GM18511 (cell line): ENCODE measurements around the gene CFAP45.

Experiments
- ATAC-seq: cut with Tn5 transposase; IDR thresholded peaks from one replicate; pipeline ENCODE4 v1.9.1; 2021; ENCODE audit warnings: mild to moderate bottlenecking, moderate library complexity; ENCODE audit not compliant: unreplicated experiment

The CFAP45 gene

DNA sequence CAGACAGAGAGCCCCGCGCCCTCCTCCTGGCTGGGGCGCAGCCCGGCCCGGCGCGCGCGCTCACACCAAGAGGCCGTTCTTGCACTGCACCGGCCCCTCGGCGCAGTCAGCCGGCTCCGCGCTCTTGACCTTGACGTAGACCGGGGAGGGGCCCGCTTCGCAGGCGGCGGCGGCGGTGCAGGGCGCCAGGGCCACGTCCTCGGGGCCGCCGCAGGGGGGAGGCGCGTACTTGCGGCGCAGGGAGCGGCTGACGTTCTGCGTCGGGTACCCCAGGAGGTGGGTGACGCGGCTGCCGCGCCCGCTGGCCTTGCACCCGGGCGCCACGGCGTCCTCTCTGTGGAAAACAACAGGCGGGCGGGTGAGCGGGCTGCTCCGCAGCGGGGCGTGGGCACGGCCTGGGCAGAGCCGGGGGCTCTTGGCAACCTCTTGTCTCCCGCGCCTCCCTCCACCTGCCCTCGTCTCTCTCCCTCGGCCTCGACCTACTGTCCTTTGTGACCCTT is 45.2 kb downstream of the CFAP45 start:
- ATAC-seq: peak; percentile 92

GRCh38 chr1:159854116-159854692 is 45.8 kb downstream of the CFAP45 start:
- peak; percentile 21 for ATAC-seq

GRCh38 chr1:159853417-159854115 is 46.4 kb downstream of the CFAP45 start:
- ATAC-seq: no peak

GRCh38 chr1:159851407-159851806 is 48.6 kb downstream of the CFAP45 start:
- ATAC-seq: no peak

DNA sequence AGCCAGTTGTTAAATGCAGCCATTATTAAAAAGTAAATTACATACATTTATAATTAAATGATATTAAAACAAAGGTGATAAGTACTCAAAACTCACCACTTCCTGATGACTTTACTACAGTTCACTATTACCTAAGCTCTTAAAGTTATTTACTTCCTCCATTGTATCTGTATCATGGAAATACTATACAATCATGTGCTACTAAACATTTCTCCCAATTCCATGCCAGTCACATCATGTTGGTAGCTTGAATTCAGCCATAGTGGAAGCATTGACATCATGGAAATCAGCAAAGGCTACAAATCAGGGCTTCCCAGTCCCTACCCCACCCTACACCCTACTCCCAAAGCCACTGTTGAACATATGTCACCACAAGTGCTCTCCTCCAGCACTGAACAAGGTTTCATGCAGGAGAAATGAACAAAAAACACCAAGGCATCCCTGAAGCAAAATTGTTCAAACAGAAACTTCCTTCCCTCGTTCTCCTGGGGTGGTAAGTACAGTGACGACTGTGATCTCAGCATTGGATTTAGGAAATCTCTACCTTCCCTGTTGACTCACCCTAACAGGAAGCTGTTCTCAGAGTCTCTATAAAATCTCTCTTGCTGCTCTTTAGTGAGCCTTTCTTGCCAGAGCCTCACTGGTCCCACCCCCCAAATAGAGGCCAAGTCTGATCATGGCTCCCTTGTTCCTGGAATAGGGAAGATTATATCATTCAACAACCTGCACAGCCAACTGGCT is 50.2 kb downstream of the CFAP45 start:
- no peak for ATAC-seq

DNA sequence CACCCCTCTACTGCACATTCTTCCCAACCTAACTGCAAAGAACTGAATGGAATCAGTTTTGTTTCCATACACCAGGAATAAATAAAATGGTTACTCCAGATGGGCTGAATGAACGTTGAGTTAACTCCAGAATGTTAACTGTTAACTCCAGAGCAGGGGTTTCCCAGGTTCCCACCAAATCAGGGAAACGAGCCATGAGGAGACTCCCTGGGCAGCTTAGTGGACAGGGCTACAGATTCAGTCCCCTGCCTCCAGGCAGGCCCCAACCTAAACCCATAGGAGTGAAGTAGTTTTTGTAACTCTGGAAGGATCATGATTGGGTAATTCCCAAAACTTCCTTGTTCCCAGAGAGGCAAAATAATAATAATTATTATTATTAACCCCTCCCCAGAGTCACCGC is 51.6 kb downstream of the CFAP45 start:
- ATAC-seq: no peak

DNA sequence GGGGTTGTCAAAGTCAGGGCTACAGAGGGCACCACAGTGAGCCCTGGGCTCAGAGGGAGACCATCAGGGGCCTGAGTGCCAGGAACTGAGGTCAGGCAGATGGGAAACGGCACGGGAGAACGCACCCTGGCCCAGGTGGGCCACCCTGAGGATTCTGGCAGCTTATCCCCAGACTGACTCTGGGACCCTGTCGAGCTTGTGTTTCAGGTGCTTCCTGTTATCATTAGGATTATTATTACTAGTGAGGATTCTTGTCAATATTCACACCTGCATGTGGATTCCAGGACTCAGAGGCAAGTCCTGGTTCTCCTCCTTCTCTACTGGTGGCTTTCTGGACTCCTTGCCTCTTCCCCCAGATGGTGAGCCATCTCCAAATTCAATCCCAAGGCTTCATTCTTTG is 52.7 kb downstream of the CFAP45 start:
- ATAC-seq: no peak

DNA sequence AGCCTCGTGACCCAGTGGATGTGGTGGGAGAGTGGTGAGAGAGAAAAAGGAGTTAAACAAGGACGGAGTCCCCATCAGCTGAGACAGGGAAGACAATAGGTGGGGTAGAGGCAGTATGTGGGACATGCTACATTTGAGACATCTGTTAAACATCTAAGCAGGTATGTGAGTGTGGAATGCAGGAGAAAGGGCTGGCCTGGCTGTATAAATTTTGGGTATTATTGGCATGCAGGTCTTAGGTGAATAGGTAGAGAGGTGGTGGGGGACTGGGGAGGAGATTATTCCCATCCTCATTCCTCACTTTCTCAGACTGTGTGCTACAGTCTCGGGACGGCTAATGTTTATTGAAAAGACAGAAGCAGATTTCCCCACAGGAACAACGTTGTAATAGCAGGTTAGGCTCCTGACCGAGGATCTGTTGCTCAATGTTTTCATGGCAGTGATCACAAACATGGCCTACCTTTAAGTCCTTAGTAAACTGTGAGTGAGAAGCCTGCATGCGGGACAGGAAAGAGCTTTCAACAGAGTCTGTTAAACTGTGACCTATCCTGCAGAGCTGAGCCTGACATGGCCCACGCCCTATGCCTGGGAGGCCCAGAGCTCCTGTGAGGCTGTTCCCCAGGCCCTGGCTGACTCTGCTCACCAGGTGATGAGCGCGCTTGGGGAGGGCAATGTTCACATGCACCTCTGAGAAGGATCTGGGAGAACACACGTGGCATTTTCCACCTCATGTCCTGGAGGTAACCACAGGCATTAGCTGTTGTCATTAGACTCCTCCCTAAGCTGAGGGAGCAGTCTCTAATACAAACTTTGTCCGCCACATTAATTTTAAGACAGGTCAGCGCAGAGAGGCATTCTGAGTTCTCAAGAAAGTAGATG is 54.0 kb downstream of the CFAP45 start:
- ATAC-seq: no peak

- no peak for ATAC-seq
Observed at GRCh38 chr1:159843459-159843858, 56.5 kb downstream of the CFAP45 start.

DNA sequence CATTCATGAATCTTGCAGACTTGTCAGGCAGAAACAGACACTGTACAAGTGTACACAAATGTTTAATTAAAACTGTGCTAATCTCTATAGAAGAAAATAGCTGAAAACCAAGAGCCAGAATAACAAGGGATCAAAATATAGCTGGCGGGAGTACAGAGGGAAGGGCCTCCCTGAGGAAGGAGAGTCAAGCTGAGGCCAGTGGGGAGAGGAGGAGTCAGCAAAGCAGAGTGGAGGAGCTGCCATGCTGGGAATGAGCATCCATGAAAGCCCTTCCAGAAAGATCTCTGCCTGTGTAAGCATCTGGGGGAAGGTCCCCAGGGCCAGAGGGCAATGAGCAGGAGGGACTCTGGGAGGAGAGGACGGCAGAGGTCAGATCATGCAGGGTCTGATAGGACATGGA is 58.2 kb downstream of the CFAP45 start:
- ATAC-seq: no peak

GRCh38 chr1:159839116-159839849 is 60.7 kb downstream of the CFAP45 start:
- ATAC-seq: peak; percentile 83

- ATAC-seq: peak; percentile 78
Observed at GRCh38 chr1:159838715-159839114, 61.2 kb downstream of the CFAP45 start.

DNA sequence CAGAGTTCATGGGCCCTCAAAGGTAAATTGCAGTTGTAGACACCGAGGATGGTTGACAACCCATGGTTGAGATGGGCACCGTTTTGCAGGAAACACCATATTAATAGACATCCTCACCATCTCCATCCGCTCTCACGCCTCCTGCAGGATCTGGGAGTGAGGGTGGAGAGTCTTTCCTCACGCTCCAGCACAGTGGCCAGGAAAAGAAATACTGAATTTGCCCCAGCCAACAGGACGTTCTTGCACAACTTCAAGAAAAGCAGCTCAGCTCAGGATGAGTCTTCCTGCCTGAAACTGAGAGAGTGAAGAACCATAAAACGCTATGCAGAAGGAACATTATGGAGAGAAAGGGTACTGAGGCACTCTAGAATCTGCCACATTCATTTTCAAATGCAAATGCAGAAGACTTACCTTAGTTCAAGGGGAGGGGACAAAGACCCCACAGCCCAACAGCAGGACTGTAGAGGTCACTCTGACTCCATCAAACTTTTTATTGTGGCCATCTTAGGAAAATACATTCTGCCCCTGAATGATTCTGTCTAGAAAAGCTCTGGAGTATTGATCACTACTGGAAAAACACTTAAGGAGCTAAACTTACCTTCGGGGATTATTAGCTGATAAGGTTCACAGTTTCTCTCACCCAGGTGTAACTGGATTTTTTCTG is 64.0 kb downstream of the CFAP45 start:
- ATAC-seq: no peak

DNA sequence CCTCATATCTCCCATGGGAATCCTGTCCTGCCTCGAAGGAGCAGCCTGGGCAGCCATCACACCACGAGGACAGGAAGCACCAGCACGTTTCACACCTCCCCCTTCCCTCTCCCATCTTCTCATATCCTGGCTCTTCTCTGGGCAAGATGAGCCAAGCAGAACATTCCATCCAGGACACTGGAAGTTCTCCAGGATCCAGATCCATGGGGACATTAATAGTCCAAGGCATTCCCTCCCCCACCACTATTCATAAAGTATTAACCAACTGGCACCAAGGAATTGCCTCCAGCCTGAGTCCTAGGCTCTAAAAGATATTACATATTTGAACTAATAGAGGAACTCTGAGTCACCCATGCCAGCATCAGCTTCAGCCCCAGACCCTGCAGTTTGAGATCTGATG is 64.6 kb downstream of the CFAP45 start:
- no peak for ATAC-seq

GRCh38 chr1:159832309-159832708 is 67.7 kb downstream of the CFAP45 start:
- ATAC-seq: no peak

DNA sequence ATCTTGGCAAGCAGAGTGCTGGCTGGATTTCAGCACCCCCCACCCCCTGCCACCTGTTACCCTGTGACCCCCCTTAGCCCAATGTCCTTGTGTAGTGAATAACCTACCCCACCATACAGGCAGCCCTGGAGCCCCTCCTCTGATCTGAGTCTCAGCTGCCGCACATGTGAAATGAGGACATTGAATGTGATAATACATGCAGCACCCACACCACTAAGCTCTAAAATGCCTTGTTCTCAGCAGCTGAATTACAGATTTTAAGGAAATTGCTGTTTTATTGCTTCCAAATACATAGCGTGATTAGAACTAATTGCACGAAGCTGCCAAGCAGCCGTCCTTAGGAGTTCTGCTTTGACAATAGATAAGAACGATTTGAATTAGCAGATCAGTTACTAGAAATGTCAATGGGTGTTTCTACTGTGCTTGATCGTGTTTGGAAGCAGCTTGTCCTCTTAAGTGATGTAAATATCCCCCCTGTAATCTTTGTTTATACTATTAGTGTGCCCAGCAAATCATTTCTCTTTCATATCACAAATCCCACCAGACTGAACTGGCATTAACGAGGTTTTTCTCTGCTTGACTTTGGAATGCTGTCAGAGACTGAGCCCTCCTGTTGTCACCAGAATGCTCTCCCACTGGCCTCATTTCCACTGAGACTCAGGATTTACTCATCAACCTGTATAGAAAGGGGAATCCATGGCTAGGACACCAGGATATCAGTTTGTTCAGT is 68.4 kb downstream of the CFAP45 start:
- no peak for ATAC-seq

DNA sequence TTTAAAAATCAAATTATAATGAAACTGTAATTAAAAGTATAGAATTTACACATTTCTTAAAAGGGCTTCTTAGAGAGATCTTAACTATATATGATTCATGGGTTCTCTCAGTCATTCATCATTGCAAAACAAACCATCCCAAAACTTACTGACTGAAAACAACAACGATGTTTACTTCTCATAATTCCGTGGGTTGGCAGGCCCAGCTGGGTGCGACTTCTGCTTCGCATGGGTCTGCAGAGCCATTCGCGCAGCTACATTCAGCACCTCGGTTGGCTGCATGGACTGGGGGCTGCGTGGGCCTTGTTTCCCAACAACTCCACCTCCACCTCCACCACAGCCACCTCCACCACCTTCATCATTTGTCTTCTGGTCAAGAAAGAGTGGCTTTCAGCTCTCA is 69.2 kb downstream of the CFAP45 start:
- no peak for ATAC-seq

DNA sequence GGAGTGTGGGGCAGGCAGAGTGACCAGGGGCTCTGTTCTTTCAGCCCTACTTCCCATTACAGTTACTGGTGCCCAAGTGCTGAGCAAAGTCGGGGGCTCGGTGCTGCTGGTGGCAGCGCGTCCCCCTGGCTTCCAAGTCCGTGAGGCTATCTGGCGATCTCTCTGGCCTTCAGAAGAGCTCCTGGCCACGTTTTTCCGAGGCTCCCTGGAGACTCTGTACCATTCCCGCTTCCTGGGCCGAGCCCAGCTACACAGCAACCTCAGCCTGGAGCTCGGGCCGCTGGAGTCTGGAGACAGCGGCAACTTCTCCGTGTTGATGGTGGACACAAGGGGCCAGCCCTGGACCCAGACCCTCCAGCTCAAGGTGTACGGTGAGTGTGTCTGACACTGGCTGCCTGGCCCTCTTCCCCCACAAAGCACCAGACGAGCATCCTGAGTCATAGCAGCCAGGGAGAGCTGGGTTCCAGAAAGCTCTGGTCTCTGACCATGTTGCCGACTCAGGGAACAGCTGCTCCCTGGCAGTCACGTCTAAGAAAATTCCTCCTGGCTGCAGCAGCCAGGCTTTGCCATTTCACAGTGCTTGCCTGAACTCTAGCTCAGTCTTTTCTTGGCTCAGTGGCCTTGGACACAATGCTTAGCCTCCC is 70.0 kb downstream of the CFAP45 start:
- no peak for ATAC-seq

GRCh38 chr1:159829273-159829634 is 70.7 kb downstream of the CFAP45 start:
- peak; percentile 87 for ATAC-seq
